Gastroesophageal sphincter (tissue), 4 donors: Measurements from ENCODE around the gene CGREF1. TPM values are rescaled to one million over a fixed set of nuclear protein-coding genes. Genes with fewer than 3 reads are reported as not detected.
A peak's percentile ranks its signal among the peaks of the same experiment; 100 is the strongest.

Source experiments
- ATAC-seq: fragments of 150-250 bp; one replicate; pipeline ENCODE4 v1.9.1; 2016; ENCODE audit warnings: mild to moderate bottlenecking, moderate library complexity
- H3K27ac ChIP-seq, 4 donors: fragments of 200-600 bp; sonication (generic) in 3 of 4; 1 replicate in 3 of 4; 2 replicates in 1 of 4; pipeline ENCODE4 v1.5.1; 2016 to 2019
- H3K27me3 ChIP-seq: fragments of 200-600 bp; sonication (generic); one replicate; pipeline ENCODE4 v1.5.1; 2019
- H3K36me3 ChIP-seq, 2 donors: fragments of 200-600 bp; sonication (generic); one replicate each; pipeline ENCODE4 v1.5.1; 2019; ENCODE audit warnings: control low read depth in 1 of 2
- H3K4me1 ChIP-seq, 3 donors: fragments of 200-600 bp; sonication (generic); 1 replicate in 2 of 3; 2 replicates in 1 of 3; pipeline ENCODE4 v1.5.1; 2016 to 2019; ENCODE audit warnings: control low read depth in 2 of 3
- H3K4me3 ChIP-seq, 2 donors: fragments of 200-600 bp; sonication (generic); one replicate each; pipeline ENCODE4 v1.5.1; 2019; ENCODE audit warnings: mild to moderate bottlenecking in 1 of 2, moderate library complexity in 1 of 2
- H3K9me3 ChIP-seq, 3 donors: fragments of 200-600 bp; sonication (generic); one replicate each; pipeline ENCODE4 v1.5.1; 2017 to 2019; ENCODE audit warnings: control low read depth in 2 of 3
- CTCF ChIP-seq, 4 experiments: fragments of 200-600 bp in 2 of 4; fragments of 450-650 bp in 2 of 4; sonication (generic) in 1 of 4; IDR thresholded peaks; one replicate each; pipeline ENCODE4 v1.5.1; 2017 to 2019; ENCODE audit warnings: antibody characterized with exemption in 4 of 4, mild to moderate bottlenecking in 2 of 4, moderate library complexity in 2 of 4
- EP300 ChIP-seq: sonication (generic); formaldehyde crosslinking; IDR thresholded peaks from one replicate; pipeline ENCODE4 v1.6.1; 2017; ENCODE audit warnings: antibody characterized with exemption, mild to moderate bottlenecking
- POLR2A ChIP-seq, 2 donors: fragments of 450-650 bp; IDR thresholded peaks; one replicate each; pipeline ENCODE4 v1.6.1; 2017; ENCODE audit warnings: antibody characterized with exemption in 2 of 2, mild to moderate bottlenecking in 2 of 2, moderate library complexity in 1 of 2
- POLR2AphosphoS5 ChIP-seq: sonication (generic); formaldehyde crosslinking; IDR thresholded peaks from one replicate; pipeline ENCODE4 v1.6.1; 2017; ENCODE audit warnings: antibody characterized with exemption
- WGBS, 2 donors: methylation state at CpG; one replicate each; pipeline ENCODE4 v1.1.5; 2018; ENCODE audit warnings: low coverage in 1 of 2; 5-methylcytosine and 5-hydroxymethylcytosine counted together
- total RNA-seq, 4 donors: library from RNA; depleted of rRNA; stranded (reverse); fragments of >200 nt; gene quantifications; one replicate each; pipeline ENCODE4 v1.1.0, GENCODE V29; 2016

The CGREF1 gene
- total RNA-seq, 4 donors from 2014 or later, result 1.0 TPM; not detected in 3

- H3K36me3 ChIP-seq, result peaks cover 0 to 53% of the 10 kb centered on the region in 2 donors
- WGBS, 2 donors, result 83 to 95% methylated on average over 2 to 4 of the region's 6 CpGs
Observed at GRCh38 chr2:27069436-27069835, 49.5 kb downstream of the CGREF1 start.

GRCh38 chr2:27067385-27067784, 51.5 kb downstream of the CGREF1 start:
- 86 to 92% methylated on average over 1 to 4 of the region's 5 CpGs for WGBS, 2 donors
- Histone ChIP-seq H3K4me3 (no peak overlapping the region), H3K27ac (peak overlapping the region in 1 of 4 donors; percentile 11), H3K9me3 (no peaks in the 10 kb centered on the region), H3K4me1 (peaks cover 5 to 54% (median 20%) of the 10 kb centered on the region in 3 donors), H3K36me3 (peaks cover 0 to 53% of the 10 kb centered on the region in 2 donors), H3K27me3 (no peaks in the 10 kb centered on the region)
- TF ChIP-seq CTCF (IDR thresholded peaks at IDR 0.05) (no peak), POLR2AphosphoS5 (no peak), EP300 (no peak)
- no peak for ATAC-seq

More at GRCh38 chr2:27069436-27069835, 49.5 kb downstream of the CGREF1 start:
- no peaks in the 10 kb centered on the region for H3K27me3 ChIP-seq
- H3K27ac ChIP-seq, result peak overlapping the region in 3 of 4 donors; percentile 51 to 98 (median 96)
- H3K4me1 ChIP-seq, result peaks cover 5 to 68% (median 25%) of the 10 kb centered on the region in 3 donors
- H3K9me3 ChIP-seq, result no peaks in the 10 kb centered on the region
- peak overlapping the region in 1 of 2 donors; percentile 82 for H3K4me3 ChIP-seq
- TF ChIP-seq EP300 (no peak), POLR2A (IDR thresholded peaks at IDR 0.05) (no peak), CTCF (IDR thresholded peaks at IDR 0.05) (no peak), POLR2AphosphoS5 (no peak)
- ATAC-seq, result no peak

- Histone ChIP-seq H3K27ac (no peak overlapping the region), H3K4me1 (peaks cover 3 to 38% (median 12%) of the 10 kb centered on the region in 3 donors), H3K27me3 (no peaks in the 10 kb centered on the region), H3K9me3 (no peaks in the 10 kb centered on the region), H3K4me3 (no peak overlapping the region), H3K36me3 (peaks cover 0 to 60% of the 10 kb centered on the region in 2 donors)
- WGBS, 2 donors, result 57 to 60% methylated on average over 2 of the region's 3 CpGs
- no peak for TF ChIP-seq EP300
- TF ChIP-seq CTCF (IDR thresholded peaks at IDR 0.05), result no peak
- TF ChIP-seq POLR2A (IDR thresholded peaks at IDR 0.05), result no peak
- TF ChIP-seq POLR2AphosphoS5, result no peak
- no peak for ATAC-seq
Observed at GRCh38 chr2:27065128-27065527, 53.8 kb downstream of the CGREF1 start.

GRCh38 chr2:27060323-27060722, 58.6 kb downstream of the CGREF1 start:
- H3K4me3 ChIP-seq, result no peak overlapping the region
- TF ChIP-seq POLR2AphosphoS5, result no peak
- TF ChIP-seq POLR2A (IDR thresholded peaks at IDR 0.05), result no peak
- no peak for TF ChIP-seq EP300
- no peak for TF ChIP-seq CTCF (IDR thresholded peaks at IDR 0.05)
- H3K36me3 ChIP-seq, result peaks cover 0 to 63% of the 10 kb centered on the region in 2 donors
- no peak for ATAC-seq
- H3K4me1 ChIP-seq, result peaks cover 0 to 6% (median 0%) of the 10 kb centered on the region in 3 donors
- no peaks in the 10 kb centered on the region for H3K9me3 ChIP-seq
- no peak overlapping the region for H3K27ac ChIP-seq
- no peaks in the 10 kb centered on the region for H3K27me3 ChIP-seq
- WGBS, 2 donors, result 95% methylated on average over 3 of the region's 3 CpGs; no CpG with 5 or more reads in 1 of the 2 donors

- TF ChIP-seq POLR2AphosphoS5 (no peak), EP300 (no peak), CTCF (IDR thresholded peaks at IDR 0.05) (no peak), POLR2A (IDR thresholded peaks at IDR 0.05) (no peak)
- WGBS, 2 donors, result 50% methylated on average over 3 of the region's 15 CpGs; no CpG with 5 or more reads in 1 of the 2 donors
- peaks cover 0 to 6% (median 0%) of the 10 kb centered on the region in 3 donors for H3K4me1 ChIP-seq
- H3K36me3 ChIP-seq, result peaks cover 0 to 67% of the 10 kb centered on the region in 2 donors
- no peaks in the 10 kb centered on the region for H3K9me3 ChIP-seq
- no peak for ATAC-seq
- H3K27ac ChIP-seq, result peak overlapping the region in 1 of 4 donors; percentile 0
- no peaks in the 10 kb centered on the region for H3K27me3 ChIP-seq
- no peak overlapping the region for H3K4me3 ChIP-seq
Observed at GRCh38 chr2:27059141-27059820, 59.6 kb downstream of the CGREF1 start.
